CD4-positive, alpha-beta T cell treated with Interferon gamma for 1 hour (primary cell): ENCODE results near the gene YAP1.

Experiments used
- DNase-seq: peaks from one replicate; pipeline ENCODE4 v3.0.0-alpha.2; 2020

Gene YAP1

DNA sequence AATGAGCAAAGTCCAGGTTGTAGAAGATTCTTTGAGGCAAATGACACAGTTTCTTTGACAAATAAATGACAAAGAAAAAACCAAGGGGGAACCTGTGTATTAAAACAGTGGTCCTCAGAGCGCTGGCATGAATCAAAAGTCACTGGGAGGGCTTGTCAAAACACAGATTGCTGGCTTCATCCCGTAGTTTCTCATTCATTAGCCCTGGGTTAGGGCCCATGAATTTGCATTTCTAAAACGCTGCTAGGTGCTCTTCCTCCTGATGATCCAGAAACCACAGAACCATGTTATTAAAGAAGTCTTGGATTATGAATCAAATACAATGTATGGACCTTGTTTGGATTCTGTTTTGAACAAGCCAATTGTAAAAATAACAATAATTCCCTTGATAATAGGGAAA is 92.7 kb downstream of the YAP1 start:
- no peak for DNase-seq

DNA sequence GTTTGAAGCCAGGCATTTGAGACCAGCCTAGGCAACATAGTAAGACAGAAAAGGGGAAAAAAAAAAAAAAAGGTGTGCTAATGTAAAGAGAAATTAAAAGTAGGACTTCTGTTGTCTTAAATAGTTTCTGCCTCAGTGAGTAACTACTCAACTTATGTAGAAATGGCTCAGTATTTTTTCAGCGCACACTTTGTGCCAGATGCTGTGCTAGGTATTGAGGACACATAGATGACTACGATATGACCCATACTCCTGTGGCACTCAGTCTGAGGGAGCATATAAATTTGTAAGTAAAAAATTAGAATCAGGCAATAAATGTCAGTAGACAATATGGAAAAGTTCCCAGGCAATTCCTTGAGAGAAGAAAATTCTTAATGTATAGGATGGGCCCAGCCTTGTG is 93.9 kb downstream of the YAP1 start:
- no peak for DNase-seq

DNA sequence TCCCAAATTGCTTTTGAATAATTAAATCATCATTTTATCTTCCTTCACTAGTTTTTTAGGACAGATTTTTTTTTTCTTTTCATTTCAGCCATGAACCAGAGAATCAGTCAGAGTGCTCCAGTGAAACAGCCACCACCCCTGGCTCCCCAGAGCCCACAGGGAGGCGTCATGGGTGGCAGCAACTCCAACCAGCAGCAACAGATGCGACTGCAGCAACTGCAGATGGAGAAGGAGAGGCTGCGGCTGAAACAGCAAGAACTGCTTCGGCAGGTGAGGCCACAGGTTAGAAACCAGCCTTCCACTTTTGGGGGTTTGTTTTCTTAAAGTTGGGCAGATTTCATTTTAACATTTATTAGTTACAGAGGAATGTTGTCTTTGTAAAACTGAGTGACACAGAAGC is 95.6 kb downstream of the YAP1 start:
- DNase-seq, result no peak

DNA sequence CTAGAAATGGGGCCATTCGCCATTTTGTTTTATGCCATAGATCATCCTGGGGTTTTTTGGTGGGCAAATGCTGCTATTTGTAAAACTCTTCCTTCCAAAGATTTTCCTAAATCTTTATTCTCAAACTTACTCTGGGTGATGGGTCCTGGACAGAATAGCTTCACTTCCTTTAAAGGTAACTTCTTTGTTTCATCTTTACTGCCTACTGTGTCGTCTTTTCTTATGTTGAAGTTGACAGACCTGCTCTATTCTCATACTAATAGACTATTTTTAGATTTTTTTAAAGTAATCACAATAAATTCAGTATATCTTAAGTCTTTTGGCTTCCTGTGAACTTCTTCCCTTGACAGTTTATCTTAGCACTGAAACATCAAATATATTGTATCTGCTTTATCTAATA is 98.6 kb downstream of the YAP1 start:
- no peak for DNase-seq

DNA sequence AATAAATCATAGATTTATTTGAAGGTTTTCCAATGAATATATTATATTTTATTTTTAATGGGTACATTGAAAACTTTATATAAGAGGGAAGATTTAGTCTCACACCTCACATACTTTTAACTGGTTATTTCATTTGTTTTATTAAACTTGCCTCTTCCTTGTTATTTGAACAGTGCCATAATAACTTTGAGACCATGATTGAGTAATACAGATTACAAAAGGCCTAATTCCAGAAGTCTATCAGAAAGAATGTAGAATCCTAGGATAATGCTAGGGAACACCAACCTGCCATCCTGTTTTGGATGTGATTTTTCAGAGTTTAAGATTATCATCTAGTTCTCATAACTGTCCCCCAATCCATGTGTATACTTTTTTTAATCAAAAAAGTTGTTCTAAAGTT is 104.4 kb downstream of the YAP1 start:
- DNase-seq, result no peak

DNA sequence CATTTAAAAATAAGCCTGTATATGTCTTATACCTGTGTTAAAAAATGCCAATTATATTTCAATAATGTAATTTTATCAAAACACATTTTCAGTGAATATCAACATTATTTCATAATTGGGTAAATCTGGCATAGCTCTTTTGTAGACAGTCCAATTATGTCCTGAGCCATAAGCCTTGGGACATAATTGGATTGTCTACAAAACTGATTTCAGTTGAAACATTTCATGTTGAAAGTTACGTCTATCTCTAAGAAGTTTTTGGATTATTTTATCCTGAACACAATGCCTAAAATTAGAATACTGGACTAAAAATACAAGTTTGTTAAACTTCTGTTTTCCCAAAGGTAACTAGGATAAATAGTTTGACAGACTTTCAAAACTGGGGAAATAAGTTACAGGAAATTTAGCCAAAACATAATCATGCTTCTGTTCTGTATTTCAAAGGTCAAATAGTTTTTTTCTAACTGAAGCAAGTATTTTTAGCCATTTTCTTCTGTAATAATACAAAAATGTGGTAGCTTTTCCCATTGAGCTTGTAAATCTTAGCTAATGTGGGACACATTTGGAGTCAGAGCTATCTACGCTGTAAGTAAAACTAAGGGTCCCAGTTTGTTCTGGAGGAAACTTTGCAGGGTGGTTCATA is 106.3 kb downstream of the YAP1 start:
- DNase-seq, result no peak

DNA sequence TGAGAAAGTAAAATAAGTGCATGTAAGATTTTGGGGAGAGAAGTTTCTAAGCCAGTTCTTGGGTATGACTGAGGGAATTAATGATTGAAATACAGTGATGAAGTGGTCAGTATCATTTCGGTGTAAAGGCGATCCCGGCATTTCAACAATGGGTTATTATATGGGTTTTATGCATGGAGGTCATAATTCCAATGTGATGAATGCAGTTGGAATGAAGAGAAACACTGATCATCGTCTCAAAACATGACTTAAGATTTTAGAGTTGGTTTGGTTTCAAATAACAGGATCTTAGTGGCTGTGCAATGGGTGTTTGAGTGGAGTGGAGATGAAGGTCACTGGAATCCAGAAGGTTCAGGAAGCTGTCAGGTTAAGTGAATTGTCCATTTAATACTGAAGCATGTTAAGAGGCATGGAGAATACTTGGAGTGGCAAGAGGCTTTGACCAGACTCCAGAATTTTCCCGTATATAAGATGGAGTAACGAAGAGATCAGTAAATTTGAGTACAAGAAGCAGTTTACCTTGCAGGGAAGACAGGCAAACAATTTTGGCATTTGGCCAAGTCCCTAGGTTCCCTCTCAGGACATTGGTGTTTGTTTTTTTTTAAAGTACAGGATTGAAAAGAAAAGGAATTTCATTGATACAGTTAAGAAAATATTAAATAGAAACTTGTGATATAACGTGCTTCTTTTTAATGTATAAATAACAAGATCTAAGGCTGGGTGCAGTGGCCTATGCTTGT is 110.7 kb downstream of the YAP1 start:
- no peak for DNase-seq

DNA sequence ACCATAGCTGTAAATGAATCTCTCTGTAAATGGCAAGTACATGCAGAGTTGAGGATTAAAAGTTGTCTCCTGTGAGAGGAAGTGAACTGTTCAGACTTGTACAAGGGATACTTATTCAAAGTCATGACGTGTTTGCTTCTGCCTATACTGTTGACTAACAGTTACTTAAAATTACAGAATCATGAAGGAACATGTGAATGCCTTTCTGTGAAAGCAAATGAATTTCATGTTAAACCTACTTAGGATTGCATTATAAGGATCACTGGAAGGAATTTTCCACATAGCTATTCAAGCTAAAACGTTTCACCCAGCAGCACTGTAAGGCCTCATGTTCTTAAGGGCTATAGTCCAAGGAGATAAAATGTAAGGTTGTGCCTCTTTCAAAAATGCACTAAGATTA is 113.6 kb downstream of the YAP1 start:
- DNase-seq, result no peak

DNA sequence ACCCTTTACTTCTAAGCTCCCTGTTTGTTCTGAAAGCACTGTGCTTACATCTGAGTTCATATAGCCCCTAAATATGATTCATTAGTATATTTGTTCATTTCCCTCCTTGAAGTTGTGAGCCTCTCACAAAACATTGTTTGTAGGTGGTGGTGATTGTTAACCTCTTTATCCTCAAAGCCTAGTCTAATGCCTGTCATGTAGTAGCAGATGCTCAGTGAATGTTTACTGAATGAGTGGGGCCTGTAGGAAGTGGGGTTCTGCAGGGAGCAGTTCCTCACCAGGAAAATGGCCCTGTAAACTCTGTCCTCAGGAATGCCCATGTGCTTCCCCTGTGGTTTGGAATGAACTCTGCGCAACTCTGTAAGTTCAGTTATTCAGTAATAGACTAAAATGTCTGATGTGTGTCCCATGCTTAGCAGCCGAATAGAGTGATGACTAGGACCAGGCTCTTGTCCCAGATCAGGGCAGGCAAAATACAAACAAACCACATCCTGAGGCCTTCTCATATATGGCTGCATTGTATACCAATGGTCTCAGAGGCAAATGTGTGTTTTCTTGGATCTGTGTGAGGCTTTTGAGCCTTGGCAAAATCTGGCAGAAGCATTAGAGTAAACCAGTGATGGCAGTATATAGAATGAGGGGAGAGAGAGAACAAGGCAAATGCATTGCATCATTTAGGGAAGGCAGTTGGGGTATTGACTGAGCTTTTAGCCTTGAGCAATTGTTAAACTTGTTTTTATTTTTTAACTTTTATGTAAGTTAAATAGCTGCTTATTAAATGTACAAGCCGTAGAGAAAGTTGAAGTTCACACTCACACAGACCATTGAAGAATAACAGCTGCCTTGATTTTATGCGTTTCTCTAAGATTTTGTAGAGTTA is 115.7 kb downstream of the YAP1 start:
- DNase-seq, result no peak

DNA sequence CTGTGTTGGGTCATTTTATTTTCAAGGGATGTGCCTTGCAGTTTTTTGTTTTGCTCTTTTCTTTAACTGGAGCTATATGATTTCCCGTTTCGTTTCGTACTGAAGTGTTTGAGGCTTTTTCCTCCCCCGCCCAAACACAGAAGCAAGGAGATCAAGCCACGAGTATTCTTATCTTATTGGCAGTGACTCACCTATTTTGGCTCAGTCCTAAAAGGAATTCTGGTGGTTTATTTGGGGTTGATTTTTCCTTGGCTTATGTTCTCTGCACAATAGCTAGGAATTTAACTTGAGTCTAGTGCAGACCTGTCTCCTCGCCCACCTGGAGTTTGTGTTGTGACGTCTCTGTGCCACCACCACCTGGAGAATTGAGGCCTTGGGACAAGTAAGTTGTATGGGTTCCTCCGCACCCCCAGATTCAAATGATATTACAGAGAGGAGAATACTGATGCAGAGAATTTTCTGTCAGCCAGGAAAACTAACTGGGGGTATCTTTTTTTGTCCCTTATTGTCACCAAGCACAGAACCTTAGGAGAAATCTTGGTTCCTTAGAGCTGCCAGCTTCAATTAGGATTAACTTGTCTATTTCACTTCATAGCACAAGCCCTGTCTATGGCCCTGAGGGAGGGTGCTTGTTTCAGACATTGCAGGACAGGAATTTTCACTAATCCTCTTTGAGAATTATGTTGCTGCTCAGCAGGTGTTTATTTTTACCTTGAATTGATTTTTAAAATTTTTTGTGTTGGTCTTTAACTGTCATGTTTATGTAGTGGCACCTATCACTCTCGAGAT is 116.6 kb downstream of the YAP1 start:
- no peak for DNase-seq

DNA sequence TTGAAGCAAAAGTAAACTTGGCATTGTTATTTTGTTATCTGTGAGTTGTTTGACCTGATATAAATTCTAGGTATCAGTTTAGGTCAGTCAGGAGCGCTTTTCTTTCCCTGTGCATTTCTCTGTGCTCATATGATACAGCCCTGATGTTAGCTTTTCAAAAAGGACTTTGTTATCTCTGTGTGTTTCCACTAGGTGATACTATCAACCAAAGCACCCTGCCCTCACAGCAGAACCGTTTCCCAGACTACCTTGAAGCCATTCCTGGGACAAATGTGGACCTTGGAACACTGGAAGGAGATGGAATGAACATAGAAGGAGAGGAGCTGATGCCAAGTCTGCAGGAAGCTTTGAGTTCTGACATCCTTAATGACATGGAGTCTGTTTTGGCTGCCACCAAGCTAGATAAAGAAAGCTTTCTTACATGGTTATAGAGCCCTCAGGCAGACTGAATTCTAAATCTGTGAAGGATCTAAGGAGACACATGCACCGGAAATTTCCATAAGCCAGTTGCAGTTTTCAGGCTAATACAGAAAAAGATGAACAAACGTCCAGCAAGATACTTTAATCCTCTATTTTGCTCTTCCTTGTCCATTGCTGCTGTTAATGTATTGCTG is 119.4 kb downstream of the YAP1 start:
- no peak for DNase-seq

DNA sequence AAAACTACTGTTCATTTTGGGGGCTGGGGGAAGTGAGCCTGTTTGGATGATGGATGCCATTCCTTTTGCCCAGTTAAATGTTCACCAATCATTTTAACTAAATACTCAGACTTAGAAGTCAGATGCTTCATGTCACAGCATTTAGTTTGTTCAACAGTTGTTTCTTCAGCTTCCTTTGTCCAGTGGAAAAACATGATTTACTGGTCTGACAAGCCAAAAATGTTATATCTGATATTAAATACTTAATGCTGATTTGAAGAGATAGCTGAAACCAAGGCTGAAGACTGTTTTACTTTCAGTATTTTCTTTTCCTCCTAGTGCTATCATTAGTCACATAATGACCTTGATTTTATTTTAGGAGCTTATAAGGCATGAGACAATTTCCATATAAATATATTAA is 119.9 kb downstream of the YAP1 start:
- no peak for DNase-seq

DNA sequence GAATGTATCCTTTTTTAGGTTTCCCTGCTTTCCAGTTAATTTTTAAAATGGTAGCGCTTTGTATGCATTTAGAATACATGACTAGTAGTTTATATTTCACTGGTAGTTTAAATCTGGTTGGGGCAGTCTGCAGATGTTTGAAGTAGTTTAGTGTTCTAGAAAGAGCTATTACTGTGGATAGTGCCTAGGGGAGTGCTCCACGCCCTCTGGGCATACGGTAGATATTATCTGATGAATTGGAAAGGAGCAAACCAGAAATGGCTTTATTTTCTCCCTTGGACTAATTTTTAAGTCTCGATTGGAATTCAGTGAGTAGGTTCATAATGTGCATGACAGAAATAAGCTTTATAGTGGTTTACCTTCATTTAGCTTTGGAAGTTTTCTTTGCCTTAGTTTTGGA is 120.7 kb downstream of the YAP1 start:
- DNase-seq, result no peak

DNA sequence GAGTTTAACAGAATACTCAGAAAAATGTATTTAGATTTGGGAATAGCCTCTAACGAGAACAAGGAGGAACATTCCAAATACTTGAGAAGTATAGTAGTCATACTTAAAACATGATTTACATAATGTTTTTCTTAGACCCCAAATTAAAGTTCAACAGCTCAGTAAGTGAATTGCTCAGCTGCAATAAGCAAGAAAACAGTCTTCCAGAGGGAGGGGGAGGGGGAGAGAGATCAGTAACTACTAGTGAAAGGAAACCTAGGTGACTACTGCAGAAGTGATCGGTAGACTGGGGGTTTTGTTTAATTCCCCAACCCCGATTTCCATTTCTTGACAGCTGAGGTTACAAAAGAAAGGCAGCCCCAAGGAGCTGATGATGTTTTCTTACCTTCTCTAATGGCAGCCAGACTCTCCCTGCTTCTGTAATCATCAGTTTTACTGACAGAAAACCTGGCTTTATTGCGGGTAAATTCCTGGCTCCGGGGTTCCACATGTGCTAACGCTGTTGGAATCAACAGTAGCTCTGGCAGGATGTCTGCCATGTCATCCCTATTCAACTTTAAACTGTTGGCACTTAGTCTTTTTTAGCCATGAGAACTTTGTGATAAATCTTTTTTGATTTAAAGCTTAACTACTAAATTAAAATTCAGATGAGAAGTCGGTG is 124.7 kb downstream of the YAP1 start:
- DNase-seq, result no peak

DNA sequence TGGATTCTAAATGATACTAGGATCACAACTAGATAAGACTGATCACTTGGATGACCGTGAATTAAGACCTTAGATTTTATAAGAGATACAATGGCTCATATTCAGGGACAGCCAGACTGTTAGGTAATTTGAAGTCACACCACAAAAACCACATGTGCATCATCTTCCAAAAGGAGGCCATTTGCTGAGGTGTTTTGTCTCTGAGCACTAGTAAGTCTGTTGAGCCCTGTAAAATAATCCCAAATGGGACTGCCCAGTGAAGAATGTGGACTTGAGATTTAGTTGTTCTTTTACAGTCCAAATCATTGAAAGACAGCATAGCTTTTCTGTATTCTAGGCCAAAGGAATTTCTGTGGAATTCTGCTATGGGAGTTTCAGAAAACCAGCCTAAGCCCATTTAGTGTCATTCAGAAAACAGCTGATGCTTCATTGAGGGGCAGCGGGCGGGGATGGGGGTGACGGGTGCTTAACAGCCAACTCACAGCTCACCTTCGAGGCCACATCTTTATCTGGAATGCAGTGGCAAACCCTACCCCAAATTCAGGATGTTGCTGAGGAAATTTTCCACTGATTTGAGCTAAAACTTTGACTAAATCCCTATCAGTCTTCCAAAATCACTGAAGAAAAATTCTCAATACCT is 127.0 kb downstream of the YAP1 start:
- no peak for DNase-seq

DNA sequence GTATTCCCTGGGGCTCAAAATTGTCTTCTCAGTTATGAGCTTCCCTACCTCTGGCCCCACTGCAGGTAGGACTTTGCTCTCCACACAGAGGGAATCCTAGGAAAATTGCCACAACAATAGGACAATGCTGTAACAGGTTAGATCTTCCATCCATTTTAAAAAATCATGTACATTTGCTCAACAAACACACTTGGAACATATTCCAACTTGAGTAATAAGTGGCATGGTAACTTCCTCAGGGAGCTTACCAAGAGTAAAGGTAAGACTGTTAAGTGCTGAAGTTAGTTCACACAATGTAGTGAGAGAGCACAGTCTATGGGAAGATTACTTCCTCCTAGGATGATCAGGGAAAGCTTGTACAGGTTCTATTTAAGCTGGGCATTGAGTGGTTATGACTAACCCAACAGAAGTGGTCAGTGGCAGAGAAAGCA is 128.2 kb downstream of the YAP1 start:
- DNase-seq, result no peak

DNA sequence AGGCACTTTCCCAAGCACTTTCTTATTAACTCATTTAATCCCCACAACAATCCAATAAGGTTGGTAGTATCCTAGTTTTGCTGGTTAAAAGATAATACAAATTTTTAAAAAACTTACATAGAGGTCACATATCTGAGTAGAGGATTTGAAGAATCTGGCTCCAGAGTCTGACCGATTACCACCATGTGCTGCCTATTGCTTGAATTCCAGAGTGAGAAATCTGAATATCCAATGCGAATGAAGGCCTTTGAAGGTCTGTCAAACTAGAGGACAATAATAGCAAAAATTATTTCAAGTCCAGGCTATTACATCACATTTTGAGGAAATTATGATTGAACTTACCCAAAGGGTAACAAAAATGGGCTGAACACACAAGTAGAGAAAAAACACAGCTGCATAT is 129.2 kb downstream of the YAP1 start:
- no peak for DNase-seq

DNA sequence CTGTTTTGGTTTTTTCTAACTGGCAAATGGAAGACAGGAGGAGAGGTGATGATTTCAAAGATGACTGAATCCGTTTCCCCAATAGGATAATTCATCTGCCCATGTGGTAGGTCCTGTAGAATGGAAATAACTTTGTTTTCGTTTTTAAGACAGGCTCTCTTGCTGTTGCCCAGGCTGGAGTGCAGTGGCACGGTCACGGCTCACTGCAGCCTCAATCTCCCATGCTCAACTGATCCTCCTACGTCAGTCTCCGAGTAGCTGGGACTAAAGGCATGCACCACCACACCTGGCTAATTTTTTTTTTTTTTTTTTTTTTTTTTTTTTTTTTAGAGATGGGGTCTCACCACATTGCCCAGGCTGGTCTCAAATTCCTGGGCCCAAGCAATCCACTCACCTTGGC is 129.7 kb downstream of the YAP1 start:
- DNase-seq, result no peak

DNA sequence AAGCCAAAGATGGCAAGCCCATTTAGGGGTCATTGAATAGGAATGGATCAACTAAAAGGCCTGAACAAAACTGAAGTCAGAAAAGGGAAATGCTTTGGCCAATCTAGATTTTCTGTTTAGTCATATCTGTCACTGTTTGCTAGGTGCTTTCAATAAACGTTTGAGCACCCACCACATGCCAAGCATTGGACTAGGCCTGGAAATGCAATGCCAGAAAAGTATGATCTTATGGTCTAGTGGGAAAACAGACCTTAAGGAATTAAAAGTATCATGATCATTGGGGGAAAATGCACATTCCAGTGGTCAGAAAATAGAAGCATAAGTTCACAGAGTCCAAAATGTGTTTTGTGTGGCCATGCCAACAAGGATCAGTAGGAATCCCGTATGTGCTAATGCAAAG is 130.3 kb downstream of the YAP1 start:
- no peak for DNase-seq

DNA sequence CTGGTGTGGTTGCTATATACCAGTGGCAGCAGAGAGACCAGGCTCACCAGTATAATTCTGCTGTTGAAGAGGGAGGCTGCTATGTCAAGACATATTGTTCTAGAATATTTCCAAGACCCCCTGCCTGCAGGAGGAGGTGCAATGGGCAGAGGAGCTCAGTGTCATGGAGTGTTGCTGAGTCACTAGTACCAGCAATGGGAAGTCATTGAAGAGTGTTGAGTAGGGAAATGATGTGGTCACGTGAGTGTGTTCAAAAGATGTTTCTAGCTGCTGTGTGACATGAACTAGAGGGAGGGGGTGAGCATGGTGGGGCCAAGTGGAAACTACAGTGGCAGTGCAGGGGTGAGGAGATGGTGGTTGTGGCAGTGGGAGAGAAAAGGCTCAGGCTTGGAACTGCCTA is 130.8 kb downstream of the YAP1 start:
- no peak for DNase-seq

DNA sequence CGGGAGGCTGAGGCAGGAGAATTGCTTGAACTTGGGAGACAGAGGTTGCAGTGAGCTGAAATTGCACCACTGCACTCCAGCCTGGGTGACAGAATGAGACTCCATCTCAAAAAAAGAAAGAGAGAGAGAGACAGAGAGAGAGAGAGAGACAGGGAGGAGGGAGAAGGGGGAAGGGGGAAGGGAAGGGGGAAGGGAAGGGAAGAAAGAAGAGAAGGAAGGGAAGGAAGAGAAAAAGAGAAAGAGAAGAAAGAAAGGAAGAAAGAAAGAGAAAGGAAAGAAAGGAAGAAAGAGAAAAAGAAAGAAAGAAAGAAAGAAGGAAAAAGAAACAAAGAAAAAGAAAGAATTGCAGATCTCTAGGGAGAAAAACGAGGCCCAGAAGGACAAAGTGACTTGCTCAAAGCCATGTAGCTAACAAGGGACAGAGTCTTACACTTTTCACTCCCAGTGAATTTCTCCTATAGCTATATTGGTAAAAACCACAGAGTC is 133.2 kb downstream of the YAP1 start:
- no peak for DNase-seq
